Endothelial cell (in vitro differentiated cells): Measurements from ENCODE around the gene ENTR1. TPM values are rescaled to one million over a fixed set of nuclear protein-coding genes. Genes with fewer than 3 reads are reported as not detected.

ENCODE experiments used
- DNase-seq: peaks from one replicate; pipeline ENCODE4 v3.0.0; 2021; ENCODE audit warnings: low spot score
- H3K27ac Mint-ChIP-seq: one replicate; pipeline ENCODE4 v1.8.0; 2021; ENCODE audit warnings: mixed read lengths, inconsistent platforms; ENCODE audit not compliant: unreplicated experiment
- H3K27me3 Mint-ChIP-seq: one replicate; pipeline ENCODE4 v1.8.0; 2021; ENCODE audit warnings: mild to moderate bottlenecking, moderate library complexity, mixed read lengths, inconsistent platforms; ENCODE audit not compliant: unreplicated experiment
- H3K36me3 Mint-ChIP-seq: one replicate; pipeline ENCODE4 v1.8.0; 2021; ENCODE audit warnings: mild to moderate bottlenecking, low read depth, mixed read lengths, inconsistent platforms; ENCODE audit not compliant: unreplicated experiment
- H3K4me1 Mint-ChIP-seq: one replicate; pipeline ENCODE4 v1.8.0; 2021; ENCODE audit warnings: mild to moderate bottlenecking, mixed read lengths, inconsistent platforms; ENCODE audit not compliant: unreplicated experiment
- H3K4me3 Mint-ChIP-seq: one replicate; pipeline ENCODE4 v1.8.0; 2021; ENCODE audit warnings: mild to moderate bottlenecking, mixed read lengths, inconsistent platforms; ENCODE audit not compliant: unreplicated experiment
- H3K9me3 Mint-ChIP-seq: one replicate; pipeline ENCODE4 v1.8.0; 2021; ENCODE audit warnings: mixed read lengths, inconsistent platforms; ENCODE audit not compliant: unreplicated experiment
- CTCF ChIP-seq: fragments of 200-600 bp; sonication (generic); IDR thresholded peaks from one replicate; pipeline ENCODE4 v1.5.0; 2021; ENCODE audit warnings: antibody characterized with exemption; ENCODE audit not compliant: unreplicated experiment
- total RNA-seq: library from RNA; stranded (reverse); fragmentation: NEBNext Ultra II Directional; extraction: Animal tissue kit (Norgen Biotek cat#: 25700); gene quantifications from one replicate; pipeline ENCODE4 v1.2.1, GENCODE V29; 2021; ENCODE audit not compliant: unreplicated experiment

The ENTR1 gene
- total RNA-seq, 1 donor from 2014 or later, result 45.0 TPM

GRCh38 chr9:136432591-136432990 lies 22.2 kb upstream of the ENTR1 start:
- Mint-ChIP-seq H3K27me3 (peaks cover 5% of the 10 kb centered on the region), H3K27ac (no peak overlapping the region)

GRCh38 chr9:136431782-136432350 lies 21.5 kb upstream of the ENTR1 start:
- Mint-ChIP-seq H3K4me3 (no peak overlapping the region), H3K9me3 (no peaks in the 10 kb centered on the region), H3K4me1 (peaks cover 5% of the 10 kb centered on the region), H3K27ac (no peak overlapping the region), H3K27me3 (peaks cover 4% of the 10 kb centered on the region), H3K36me3 (peaks cover 11% of the 10 kb centered on the region)
- TF ChIP-seq CTCF, result no peak
- no peak for DNase-seq

More at GRCh38 chr9:136432591-136432990, 22.2 kb upstream of the ENTR1 start:
- Mint-ChIP-seq H3K4me1 (peaks cover 12% of the 10 kb centered on the region), H3K4me3 (no peak overlapping the region), H3K36me3 (peaks cover 10% of the 10 kb centered on the region), H3K9me3 (no peaks in the 10 kb centered on the region)
- no peak for TF ChIP-seq CTCF
- DNase-seq, result no peak

- no peak for DNase-seq
- no peak overlapping the region for H3K27ac Mint-ChIP-seq
- peaks cover 13% of the 10 kb centered on the region for H3K36me3 Mint-ChIP-seq
- no peaks in the 10 kb centered on the region for H3K9me3 Mint-ChIP-seq
- H3K4me1 Mint-ChIP-seq, result no peaks in the 10 kb centered on the region
- no peak overlapping the region for H3K4me3 Mint-ChIP-seq
- no peak for TF ChIP-seq CTCF
- H3K27me3 Mint-ChIP-seq, result peaks cover 6% of the 10 kb centered on the region
Observed at GRCh38 chr9:136430588-136431234, 20.3 kb upstream of the ENTR1 start.

GRCh38 chr9:136429683-136430491 lies 19.5 kb upstream of the ENTR1 start:
- Mint-ChIP-seq H3K4me3 (peak overlapping the region; percentile 51), H3K27ac (no peak overlapping the region), H3K4me1 (no peaks in the 10 kb centered on the region), H3K27me3 (peaks cover 6% of the 10 kb centered on the region), H3K9me3 (no peaks in the 10 kb centered on the region), H3K36me3 (peaks cover 13% of the 10 kb centered on the region)
- no peak for DNase-seq
- TF ChIP-seq CTCF, result no peak
